ENCODE measurements around the gene SNTG2. TPM values are rescaled to one million over a fixed set of nuclear protein-coding genes. Genes with fewer than 3 reads are reported as not detected.

The SNTG2 gene
- total and polyA plus RNA-seq, 2 of the 13 experiments (the other 11 are each of a cell fraction or from before 2014, with no cell fraction given) = not detected

DNA sequence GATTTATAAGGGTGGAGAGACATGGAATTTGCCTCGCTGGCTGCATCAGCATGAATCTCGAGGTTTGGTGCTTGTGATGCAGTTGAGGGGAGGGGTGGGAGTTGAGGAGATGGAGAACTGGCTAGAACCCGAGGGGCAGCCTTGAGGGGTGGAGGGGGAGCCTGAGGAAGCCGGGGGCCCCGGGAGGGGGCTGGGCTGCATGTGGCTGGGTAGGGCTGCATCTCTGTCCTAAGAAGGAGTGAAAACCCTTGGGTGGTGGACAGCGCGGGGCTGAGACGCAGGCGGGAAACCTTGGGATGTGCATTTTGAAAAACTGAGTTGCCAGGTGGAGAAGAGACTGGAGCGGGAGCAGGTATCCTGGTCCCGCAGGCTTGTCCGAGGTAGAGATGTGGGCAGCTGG lies 64.2 kb downstream of the SNTG2 start:
- Histone ChIP-seq H3K36me3 (replicated peaks in 1 of 2; ENCODE audit: control insufficient read depth in 1 of 2, insufficient read depth in 2 of 2, low read length in 2 of 2) (no peaks in the 10 kb centered on the region), H3K79me2 (ENCODE audit: insufficient read depth, low read length) (no peaks in the 10 kb centered on the region), H3K4me1 (ENCODE audit: insufficient read depth, low read length) (no peaks in the 10 kb centered on the region), H3K9ac (ENCODE audit: insufficient read depth, low read depth, low read length) (no peak overlapping the region), H3K27ac (ENCODE audit: extremely low read length, insufficient read depth, low read length) (no peak overlapping the region), H2AFZ (ENCODE audit: low read length) (no peak overlapping the region), H3K9me3 (ENCODE audit: low read length) (no peaks in the 10 kb centered on the region), H3K27me3 (ENCODE audit: control insufficient read depth in 1 of 2, insufficient read depth in 2 of 2, low read length in 2 of 2) (peaks cover 0 to 8% of the 10 kb centered on the region in 2 experiments; a peak in 1 of 5 replicates), H3K4me3 (replicated peaks in 1 of 3; ENCODE audit: insufficient read depth in 1 of 3, low read depth in 2 of 3, low read length in 3 of 3) (no peak overlapping the region), H4K20me1 (ENCODE audit: insufficient read depth, low read length) (no peaks in the 10 kb centered on the region), H3K4me2 (ENCODE audit: low read depth, low read length) (no peak overlapping the region)
- in situ Hi-C loops (cut with HindIII; ENCODE audit: extremely low pct_ligation_motif_present, low pct_unique_long_range_greater_than_20kb) = no loop called here
- CTCF ChIA-PET (ENCODE audit: low intra/inter-chr PET ratio, low total read pairs) = no interaction called here
- DNase-seq (ENCODE audit: low spot score) = no peak
- intact Hi-C loops (cut with micrococcal nuclease; ENCODE audit: unreplicated experiment) = no loop called here
- FAIRE-seq = no peak
- no TSS peak for BruUV-seq (replicated peaks)
- WGBS (ENCODE audit: low lambda C conversion rate) = 29% methylated on average over 12 of the region's 12 CpGs
- POLR2A ChIA-PET = no interaction called here
- ATAC-seq = no peak
- TF ChIP-seq ZNF234 (CRISPR knock-in tag; conservative IDR thresholded peaks at IDR 0.05) (no peak), ZFP36L1 (CRISPR knock-in tag; IDR thresholded peaks at IDR 0.05) (no peak), FOXK1 (CRISPR knock-in tag; IDR thresholded peaks at IDR 0.05; ENCODE audit: borderline replicate concordance, low read depth) (no peak), SRSF1 (optimal IDR thresholded peaks at IDR 0.05; ENCODE audit: low read depth, low read length) (no peak), GATAD2A (CRISPR knock-in tag; IDR thresholded peaks at IDR 0.05) (no peak), SP1 (IDR thresholded peaks at IDR 0.05) (no peak), SP1 (CRISPR knock-in tag; IDR thresholded peaks at IDR 0.05) (no peak), ZNF569 (CRISPR knock-in tag; IDR thresholded peaks at IDR 0.05; ENCODE audit: borderline replicate concordance) (no peak), CREB1 (IDR thresholded peaks at IDR 0.05) (no peak), CREB1 (CRISPR knock-in tag; IDR thresholded peaks at IDR 0.05) (no peak), MYNN (CRISPR knock-in tag; IDR thresholded peaks at IDR 0.05; ENCODE audit: low read depth) (no peak), YY1 (IDR thresholded peaks at IDR 0.05; ENCODE audit: insufficient read depth, insufficient replicate concordance, low read depth, low read length) (no peak), ZKSCAN5 (CRISPR knock-in tag; IDR thresholded peaks at IDR 0.05) (no peak), ZNF382 (CRISPR knock-in tag; IDR thresholded peaks at IDR 0.05; ENCODE audit: borderline replicate concordance) (no peak)
- TF ChIP-seq, protein P1, sequence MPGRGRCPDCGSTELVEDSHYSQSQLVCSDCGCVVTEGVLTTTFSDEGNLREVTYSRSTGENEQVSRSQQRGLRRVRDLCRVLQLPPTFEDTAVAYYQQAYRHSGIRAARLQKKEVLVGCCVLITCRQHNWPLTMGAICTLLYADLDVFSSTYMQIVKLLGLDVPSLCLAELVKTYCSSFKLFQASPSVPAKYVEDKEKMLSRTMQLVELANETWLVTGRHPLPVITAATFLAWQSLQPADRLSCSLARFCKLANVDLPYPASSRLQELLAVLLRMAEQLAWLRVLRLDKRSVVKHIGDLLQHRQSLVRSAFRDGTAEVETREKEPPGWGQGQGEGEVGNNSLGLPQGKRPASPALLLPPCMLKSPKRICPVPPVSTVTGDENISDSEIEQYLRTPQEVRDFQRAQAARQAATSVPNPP (CRISPR knock-in tag; IDR thresholded peaks at IDR 0.05) = no peak
- TF ChIP-seq, protein P2, sequence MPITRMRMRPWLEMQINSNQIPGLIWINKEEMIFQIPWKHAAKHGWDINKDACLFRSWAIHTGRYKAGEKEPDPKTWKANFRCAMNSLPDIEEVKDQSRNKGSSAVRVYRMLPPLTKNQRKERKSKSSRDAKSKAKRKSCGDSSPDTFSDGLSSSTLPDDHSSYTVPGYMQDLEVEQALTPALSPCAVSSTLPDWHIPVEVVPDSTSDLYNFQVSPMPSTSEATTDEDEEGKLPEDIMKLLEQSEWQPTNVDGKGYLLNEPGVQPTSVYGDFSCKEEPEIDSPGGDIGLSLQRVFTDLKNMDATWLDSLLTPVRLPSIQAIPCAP (CRISPR knock-in tag; IDR thresholded peaks at IDR 0.05; ENCODE audit: low read depth) = no peak
- TF ChIP-seq, protein P3, sequence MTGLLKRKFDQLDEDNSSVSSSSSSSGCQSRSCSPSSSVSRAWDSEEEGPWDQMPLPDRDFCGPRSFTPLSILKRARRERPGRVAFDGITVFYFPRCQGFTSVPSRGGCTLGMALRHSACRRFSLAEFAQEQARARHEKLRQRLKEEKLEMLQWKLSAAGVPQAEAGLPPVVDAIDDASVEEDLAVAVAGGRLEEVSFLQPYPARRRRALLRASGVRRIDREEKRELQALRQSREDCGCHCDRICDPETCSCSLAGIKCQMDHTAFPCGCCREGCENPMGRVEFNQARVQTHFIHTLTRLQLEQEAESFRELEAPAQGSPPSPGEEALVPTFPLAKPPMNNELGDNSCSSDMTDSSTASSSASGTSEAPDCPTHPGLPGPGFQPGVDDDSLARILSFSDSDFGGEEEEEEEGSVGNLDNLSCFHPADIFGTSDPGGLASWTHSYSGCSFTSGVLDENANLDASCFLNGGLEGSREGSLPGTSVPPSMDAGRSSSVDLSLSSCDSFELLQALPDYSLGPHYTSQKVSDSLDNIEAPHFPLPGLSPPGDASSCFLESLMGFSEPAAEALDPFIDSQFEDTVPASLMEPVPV (CRISPR knock-in tag; IDR thresholded peaks at IDR 0.05) = no peak
- TF ChIP-seq, protein P4, sequence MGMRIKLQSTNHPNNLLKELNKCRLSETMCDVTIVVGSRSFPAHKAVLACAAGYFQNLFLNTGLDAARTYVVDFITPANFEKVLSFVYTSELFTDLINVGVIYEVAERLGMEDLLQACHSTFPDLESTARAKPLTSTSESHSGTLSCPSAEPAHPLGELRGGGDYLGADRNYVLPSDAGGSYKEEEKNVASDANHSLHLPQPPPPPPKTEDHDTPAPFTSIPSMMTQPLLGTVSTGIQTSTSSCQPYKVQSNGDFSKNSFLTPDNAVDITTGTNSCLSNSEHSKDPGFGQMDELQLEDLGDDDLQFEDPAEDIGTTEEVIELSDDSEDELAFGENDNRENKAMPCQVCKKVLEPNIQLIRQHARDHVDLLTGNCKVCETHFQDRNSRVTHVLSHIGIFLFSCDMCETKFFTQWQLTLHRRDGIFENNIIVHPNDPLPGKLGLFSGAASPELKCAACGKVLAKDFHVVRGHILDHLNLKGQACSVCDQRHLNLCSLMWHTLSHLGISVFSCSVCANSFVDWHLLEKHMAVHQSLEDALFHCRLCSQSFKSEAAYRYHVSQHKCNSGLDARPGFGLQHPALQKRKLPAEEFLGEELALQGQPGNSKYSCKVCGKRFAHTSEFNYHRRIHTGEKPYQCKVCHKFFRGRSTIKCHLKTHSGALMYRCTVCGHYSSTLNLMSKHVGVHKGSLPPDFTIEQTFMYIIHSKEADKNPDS (CRISPR knock-in tag; IDR thresholded peaks at IDR 0.05) = no peak
- TF ChIP-seq, protein P5, sequence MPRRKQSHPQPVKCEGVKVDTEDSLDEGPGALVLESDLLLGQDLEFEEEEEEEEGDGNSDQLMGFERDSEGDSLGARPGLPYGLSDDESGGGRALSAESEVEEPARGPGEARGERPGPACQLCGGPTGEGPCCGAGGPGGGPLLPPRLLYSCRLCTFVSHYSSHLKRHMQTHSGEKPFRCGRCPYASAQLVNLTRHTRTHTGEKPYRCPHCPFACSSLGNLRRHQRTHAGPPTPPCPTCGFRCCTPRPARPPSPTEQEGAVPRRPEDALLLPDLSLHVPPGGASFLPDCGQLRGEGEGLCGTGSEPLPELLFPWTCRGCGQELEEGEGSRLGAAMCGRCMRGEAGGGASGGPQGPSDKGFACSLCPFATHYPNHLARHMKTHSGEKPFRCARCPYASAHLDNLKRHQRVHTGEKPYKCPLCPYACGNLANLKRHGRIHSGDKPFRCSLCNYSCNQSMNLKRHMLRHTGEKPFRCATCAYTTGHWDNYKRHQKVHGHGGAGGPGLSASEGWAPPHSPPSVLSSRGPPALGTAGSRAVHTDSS (CRISPR knock-in tag; conservative IDR thresholded peaks at IDR 0.05) = no peak
